ENCODE measurements around the gene HECTD3. TPM values are rescaled to one million over a fixed set of nuclear protein-coding genes. Genes with fewer than 3 reads are reported as not detected.

HECTD3 gene
- total and polyA plus RNA-seq, 2 of the 4 experiments (the other 2 are of a cell fraction): 12.2 to 39.5 TPM

GRCh38 chr1:45057542-45057941 lies 46.4 kb upstream of the HECTD3 start:
- H3K9me3 ChIP-seq (ENCODE audit: control insufficient read depth, insufficient read depth, low read length): no peaks in the 10 kb centered on the region
- no peak overlapping the region for H3K4me2 ChIP-seq (ENCODE audit: low read depth, low read length)
- no peak overlapping the region for H2BK15ac ChIP-seq (ENCODE audit: low read depth, low read length)
- no peak overlapping the region for H4K91ac ChIP-seq (ENCODE audit: insufficient read depth, low read depth, low read length)
- no peak overlapping the region for H4K5ac ChIP-seq (ENCODE audit: low read depth, low read length)
- CTCF ChIA-PET: no interaction called here
- no peak overlapping the region for H2AFZ ChIP-seq (replicated peaks; ENCODE audit: low read length, poor library complexity)
- no peak overlapping the region for H2AK5ac ChIP-seq (ENCODE audit: low read depth, low read length)
- no peak overlapping the region for H3K9ac ChIP-seq (ENCODE audit: low read depth, low read length)
- no peak overlapping the region for H3K23ac ChIP-seq (ENCODE audit: low read depth, low read length)
- in situ Hi-C loops (cut with MboI; ENCODE audit: low sequenced_read_pairs) (no loop called here), intact Hi-C loops (cut with micrococcal nuclease) (no loop called here), dilution Hi-C loops (cut with HindIII; ENCODE audit: low sequenced_read_pairs, unreplicated experiment) (no loop called here)
- TF ChIP-seq CHD1 (IDR thresholded peaks at IDR 0.05; ENCODE audit: low read depth, low read length) (no peak), FOS (IDR thresholded peaks at IDR 0.05; ENCODE audit: low read depth, low read length) (no peak), USF2 (IDR thresholded peaks at IDR 0.05; ENCODE audit: low read depth, low read length) (no peak), NFE2L2 (IDR thresholded peaks at IDR 0.05; ENCODE audit: low read depth, low read length) (no peak), CEBPB (IDR thresholded peaks at IDR 0.05; ENCODE audit: low read depth, low read length) (no peak), RAD21 (IDR thresholded peaks at IDR 0.05; ENCODE audit: low read length) (no peak), MXI1 (IDR thresholded peaks at IDR 0.05; ENCODE audit: borderline replicate concordance, low read depth, low read length) (no peak), BHLHE40 (IDR thresholded peaks at IDR 0.05; ENCODE audit: low read depth, low read length) (no peak), ELK1 (IDR thresholded peaks at IDR 0.05; ENCODE audit: borderline replicate concordance, low read depth, low read length) (no peak), CTCF (conservative IDR thresholded peaks at IDR 0.05; ENCODE audit: low read depth, low read length) (no peak), MAFK (IDR thresholded peaks at IDR 0.05; ENCODE audit: low read depth, low read length) (no peak), RCOR1 (IDR thresholded peaks at IDR 0.05; ENCODE audit: insufficient replicate concordance, low read length) (no peak), MAZ (IDR thresholded peaks at IDR 0.05; ENCODE audit: borderline replicate concordance, low read depth, low read length) (no peak)
- H3K27me3 ChIP-seq (ENCODE audit: control insufficient read depth, insufficient read depth, low read length): peaks cover 3% of the 10 kb centered on the region
- 38% methylated on average over 1 of the region's 1 CpG; no CpG with 5 or more reads in 1 of the 2 experiments for WGBS, 2 experiments (ENCODE audit: extremely low coverage in 2 of 2, insufficient read length in 1 of 2)
- no peaks in the 10 kb centered on the region for H3K79me1 ChIP-seq (ENCODE audit: low read depth in 1 of 2, low read length in 2 of 2)
- no peak overlapping the region for H2BK120ac ChIP-seq (ENCODE audit: low read depth, low read length)
- no peak overlapping the region for H3K27ac ChIP-seq (ENCODE audit: insufficient read depth, low read length)
- H3K36me3 ChIP-seq (ENCODE audit: control insufficient read depth, insufficient read depth, low read length): no peaks in the 10 kb centered on the region
- H2BK5ac ChIP-seq (ENCODE audit: low read depth, low read length, poor library complexity, severe bottlenecking): no peak overlapping the region
- BruUV-seq (replicated peaks): no TSS peak
- H3K4ac ChIP-seq (ENCODE audit: low read depth, low read length): no peak overlapping the region
- H3K9me1 ChIP-seq (ENCODE audit: insufficient read depth, low read length): no peaks in the 10 kb centered on the region
- no peak overlapping the region for H4K8ac ChIP-seq (ENCODE audit: low read depth in 2 of 2, low read length in 2 of 2)
- no peak overlapping the region for H2BK20ac ChIP-seq (ENCODE audit: low read depth, low read length)
- ATAC-seq (ENCODE audit: low read depth) (no peak), DNase-seq (no peak)
- H3K4me1 ChIP-seq (ENCODE audit: control insufficient read depth, insufficient read depth, low read length): no peaks in the 10 kb centered on the region
- no peaks in the 10 kb centered on the region for H4K20me1 ChIP-seq (ENCODE audit: insufficient read depth, low read length)
- H3K14ac ChIP-seq (replicated peaks; ENCODE audit: low read depth, low read length): no peak overlapping the region
- H3K56ac ChIP-seq (ENCODE audit: extremely low read depth, insufficient read depth, low read length): no peak overlapping the region
- no peak overlapping the region for H2AK9ac ChIP-seq (replicated peaks; ENCODE audit: low read depth, low read length, poor library complexity)
- POLR2A ChIA-PET (ENCODE audit: unreplicated experiment): no interaction called here
- no peak overlapping the region for H3K18ac ChIP-seq (ENCODE audit: low read depth, low read length)
- no peak overlapping the region for H3K4me3 ChIP-seq (ENCODE audit: insufficient read depth, low read depth, low read length)

Measured in IMR-90 (cell line).